HepG2 (cell line): ENCODE measurements around the gene RNF25. TPM values are rescaled to one million over a fixed set of nuclear protein-coding genes. Genes with fewer than 3 reads are reported as not detected.

Experiments used
- ARID2 ChIP-seq: sonication (generic); formaldehyde crosslinking; IDR thresholded peaks from 2 replicates; pipeline ENCODE4 v1.8.1; 2022; ENCODE audit warnings: mild to moderate bottlenecking, missing genetic modification reagents, borderline replicate concordance
- ARNT ChIP-seq: fragments of 450-650 bp; IDR thresholded peaks from 2 replicates; pipeline ENCODE4 v1.6.1; 2017
- CC2D1A ChIP-seq: sonication (generic); formaldehyde crosslinking; IDR thresholded peaks from 2 replicates; pipeline ENCODE4 v1.8.1; 2023; ENCODE audit warnings: mild to moderate bottlenecking, missing genetic modification reagents
- EED ChIP-seq: sonication (generic); formaldehyde crosslinking; IDR thresholded peaks from 2 replicates; pipeline ENCODE4 v1.5.0; 2020; ENCODE audit warnings: mild to moderate bottlenecking, missing genetic modification reagents
- FOXK1 ChIP-seq: sonication (generic); formaldehyde crosslinking; IDR thresholded peaks from 2 replicates; pipeline ENCODE4 v1.4.0; 2020; ENCODE audit warnings: low read depth, missing genetic modification reagents, borderline replicate concordance
- HMGXB3 ChIP-seq: sonication (generic); formaldehyde crosslinking; IDR thresholded peaks from 2 replicates; pipeline ENCODE4 v1.4.0; 2020; ENCODE audit warnings: missing genetic modification reagents, borderline replicate concordance
- KDM1A ChIP-seq: IDR thresholded peaks from 2 replicates; pipeline ENCODE4 v1.6.1; 2016; ENCODE audit warnings: missing compliant biosample characterization
- NRL ChIP-seq: sonication (generic); formaldehyde crosslinking; IDR thresholded peaks from 2 replicates; pipeline ENCODE4 v1.5.0; 2020; ENCODE audit warnings: missing genetic modification reagents, mild to moderate bottlenecking, moderate library complexity, borderline replicate concordance
- POGK ChIP-seq: sonication (generic); formaldehyde crosslinking; conservative IDR thresholded peaks from 2 replicates; pipeline ENCODE4 v1.8.0; 2022; ENCODE audit warnings: mild to moderate bottlenecking, moderate library complexity, missing genetic modification reagents
- REPIN1 ChIP-seq: sonication (generic); formaldehyde crosslinking; IDR thresholded peaks from 2 replicates; pipeline ENCODE4 v1.8.0; 2022; ENCODE audit warnings: missing genetic modification reagents, low read depth, mild to moderate bottlenecking, borderline replicate concordance
- SMC3 ChIP-seq: IDR thresholded peaks from 2 replicates; pipeline ENCODE4 v1.6.1; 2011; ENCODE audit warnings: low read length, improper control_type of control experiment
- SNAPC2 ChIP-seq: sonication (generic); formaldehyde crosslinking; IDR thresholded peaks from 2 replicates; pipeline ENCODE4 v1.8.1; 2022; ENCODE audit warnings: mild to moderate bottlenecking, missing genetic modification reagents
- XRCC5 ChIP-seq: fragments of 200-400 bp; formaldehyde crosslinking; optimal IDR thresholded peaks from 2 replicates; pipeline ENCODE3; 2017; ENCODE audit warnings: mild to moderate bottlenecking, low read length
- ZBTB42 ChIP-seq: sonication (generic); formaldehyde crosslinking; IDR thresholded peaks from 2 replicates; pipeline ENCODE4 v1.5.0; 2020; ENCODE audit warnings: mild to moderate bottlenecking, missing genetic modification reagents
- ZNF329 ChIP-seq: sonication (generic); formaldehyde crosslinking; IDR thresholded peaks from 2 replicates; pipeline ENCODE4 v1.9.0; 2021; ENCODE audit warnings: low read depth, mild to moderate bottlenecking, missing genetic modification reagents
- ZNF563 ChIP-seq: sonication (generic); formaldehyde crosslinking; IDR thresholded peaks from 2 replicates; pipeline ENCODE4 v1.8.0; 2022; ENCODE audit warnings: mild to moderate bottlenecking, moderate library complexity, missing genetic modification reagents
- polyA plus RNA-seq, 8 experiments: library from polyadenylated mRNA; depleted of rRNA in 3 of 8; stranded (reverse) in 7 of 8; unstranded in 1 of 8; fragments of >200 nt; fragmentation: Illumina TruSeq in 4 of 8; extraction: Trizol in 4 of 8; gene quantifications; 2 replicates each; pipeline versions ENCODE4 v1.2.1 to v1.2.3, GENCODE V29; 2011 to 2016; ENCODE audit warnings: low read depth in 4 of 8, missing spikeins in 1 of 8, mixed read lengths in 1 of 8; ENCODE audit not compliant: insufficient read depth in 1 of 8
- total RNA-seq, 5 experiments: library from RNA; depleted of rRNA; stranded (reverse); fragments of >200 nt; fragmentation: Illumina TruSeq; extraction: Trizol; gene quantifications; 2 replicates each; pipeline ENCODE4 v1.2.3, GENCODE V29; 2016; ENCODE audit warnings: low read depth in 1 of 5

Gene RNF25
- total and polyA plus RNA-seq, 2 of the 13 experiments (the other 11 are each of a cell fraction or from before 2014, with no cell fraction given), result 37.0 to 87.6 TPM

- TF ChIP-seq HMGXB3 (CRISPR knock-in tag) (no peak), CC2D1A (CRISPR knock-in tag) (0 out of 2 replicates have a peak, but pooled peaks have one; percentile 23), KDM1A (CRISPR knock-in tag) (peak; percentile 85), ZBTB42 (CRISPR knock-in tag) (peak; percentile 43; the same call in 1 of the 2 replicates), ZNF563 (no peak), ZNF329 (CRISPR knock-in tag) (no peak), XRCC5 (peak; percentile 31), SMC3 (peak; percentile 63; the same call in 1 of the 2 replicates), REPIN1 (CRISPR knock-in tag) (peak; percentile 13; the same call in 1 of the 2 replicates), EED (CRISPR knock-in tag) (peak; percentile 93), ARID2 (CRISPR knock-in tag) (peak; percentile 41), SNAPC2 (CRISPR knock-in tag) (peak; percentile 17; the same call in 1 of the 2 replicates), FOXK1 (CRISPR knock-in tag) (peak; percentile 45; the same call in 1 of the 2 replicates), NRL (peak; percentile 35; the same call in 1 of the 2 replicates), POGK (0 out of 2 replicates have a peak, but pooled peaks have one; percentile 46), ARNT (no peak)
Observed at GRCh38 chr2:218658671-218659257, 13.0 kb downstream of the RNF25 start (continued).
